Measurements from ENCODE around the gene RNF113B. TPM values are rescaled to one million over a fixed set of nuclear protein-coding genes. Genes with fewer than 3 reads are reported as not detected.

RNF113B gene
- total RNA-seq = 1 to 10 TPM in 2 of 8 experiments, under 1 TPM in 5, not detected in 1; 0.14 to 8.3 (median 0.32) TPM

GRCh38 chr13:98176777-98177608 lies at the start of gene RNF113B:
RNF113B (minus strand) TSS chr13:98177269; CDS start chr13:98177236, 33 bp downstream.
- ATAC-seq (replicated peaks in 6 of 8) = no peak
- 90 to 96% (median 94%) methylated on average over 2 to 10 of the region's 58 CpGs; no CpG with 5 or more reads in 6 of the 10 experiments for WGBS, 10 experiments
- no peak within 1 kb of the TSS for H3K27ac ChIP-seq
- no peak within 1 kb of the TSS for H3K4me3 ChIP-seq
- in situ Hi-C loops (cut with MboI; ENCODE audit: low pct_unique_long_range_greater_than_20kb in 2 of 9, low sequenced_read_pairs in 9 of 9, unreplicated experiment in 9 of 9) = no loop called here
- H3K4me1 ChIP-seq (replicated peaks in 1 of 2) = peaks cover 19 to 20% of the 10 kb centered on the region in 2 donors

GRCh38 chr13:98226496-98226895 lies 49.4 kb upstream of the RNF113B start:
- no peak overlapping the region for H3K27ac ChIP-seq

GRCh38 chr13:98225036-98225940 lies 48.2 kb upstream of the RNF113B start:
- Histone ChIP-seq H3K4me1 (replicated peaks in 1 of 2) (peaks cover 2 to 5% of the 10 kb centered on the region in 2 donors), H3K27ac (no peak overlapping the region), H3K4me3 (no peak overlapping the region)
- in situ Hi-C loops (cut with MboI; ENCODE audit: low pct_unique_long_range_greater_than_20kb in 2 of 9, low sequenced_read_pairs in 9 of 9, unreplicated experiment in 9 of 9) = loop anchor here in 1 of 9 experiments (25.0 kb wide), 1 partner anchor 88 kb away; the partner anchor contains the start of gene FARP1
- WGBS, 10 experiments = 82 to 97% (median 94%) methylated on average over 4 to 18 of the region's 20 CpGs
- ATAC-seq (replicated peaks in 6 of 8) = no peak

More at GRCh38 chr13:98226496-98226895, 49.4 kb upstream of the RNF113B start:
- ATAC-seq (replicated peaks in 6 of 8) = no peak
- in situ Hi-C loops (cut with MboI; ENCODE audit: low pct_unique_long_range_greater_than_20kb in 2 of 9, low sequenced_read_pairs in 9 of 9, unreplicated experiment in 9 of 9) = loop anchor here in 1 of 9 experiments (25.0 kb wide), 1 partner anchor 89 kb away; the partner anchor contains the start of gene FARP1
- H3K4me3 ChIP-seq = no peak overlapping the region
- 62 to 100% (median 92%) methylated on average over 2 to 5 of the region's 5 CpGs for WGBS, 10 experiments
- H3K4me1 ChIP-seq (replicated peaks in 1 of 2) = no peaks in the 10 kb centered on the region

- WGBS, 10 experiments = 73 to 100% (median 87%) methylated on average over 2 to 4 of the region's 5 CpGs; no CpG with 5 or more reads in 3 of the 10 experiments
- no peak overlapping the region for H3K4me3 ChIP-seq
- no peak for ATAC-seq (replicated peaks in 6 of 8)
- in situ Hi-C loops (cut with MboI; ENCODE audit: low pct_unique_long_range_greater_than_20kb in 2 of 9, low sequenced_read_pairs in 9 of 9, unreplicated experiment in 9 of 9) = no loop called here
- H3K4me1 ChIP-seq (replicated peaks in 1 of 2) = peaks cover 2 to 5% of the 10 kb centered on the region in 2 donors
- H3K27ac ChIP-seq = no peak overlapping the region
These were observed 47.5 kb upstream of the RNF113B start for GRCh38 chr13:98224557-98224956.

GRCh38 chr13:98223741-98224140 lies 46.7 kb upstream of the RNF113B start:
- no peak for ATAC-seq (replicated peaks in 6 of 8)
- peaks cover 2 to 5% of the 10 kb centered on the region in 2 donors for H3K4me1 ChIP-seq (replicated peaks in 1 of 2)
- H3K27ac ChIP-seq = no peak overlapping the region
- in situ Hi-C loops (cut with MboI; ENCODE audit: low pct_unique_long_range_greater_than_20kb in 2 of 9, low sequenced_read_pairs in 9 of 9, unreplicated experiment in 9 of 9) = no loop called here
- no peak overlapping the region for H3K4me3 ChIP-seq

- Histone ChIP-seq H3K4me1 (replicated peaks in 1 of 2) (peaks cover 2 to 5% of the 10 kb centered on the region in 2 donors), H3K4me3 (no peak overlapping the region), H3K27ac (no peak overlapping the region)
- 86 to 100% (median 98%) methylated on average over 1 to 7 of the region's 7 CpGs; no CpG with 5 or more reads in 2 of the 10 experiments for WGBS, 10 experiments
- in situ Hi-C loops (cut with MboI; ENCODE audit: low pct_unique_long_range_greater_than_20kb in 2 of 9, low sequenced_read_pairs in 9 of 9, unreplicated experiment in 9 of 9) = no loop called here
- no peak for ATAC-seq (replicated peaks in 6 of 8)
These were observed 45.7 kb upstream of the RNF113B start for GRCh38 chr13:98222816-98223215.

GRCh38 chr13:98222081-98222554 lies 45.0 kb upstream of the RNF113B start:
- Histone ChIP-seq H3K4me1 (replicated peaks in 1 of 2) (peaks cover 2 to 5% of the 10 kb centered on the region in 2 donors), H3K27ac (no peak overlapping the region), H3K4me3 (no peak overlapping the region)
- in situ Hi-C loops (cut with MboI; ENCODE audit: low pct_unique_long_range_greater_than_20kb in 2 of 9, low sequenced_read_pairs in 9 of 9, unreplicated experiment in 9 of 9) = no loop called here
- 14 to 100% (median 92%) methylated on average over 1 to 4 of the region's 5 CpGs; no CpG with 5 or more reads in 2 of the 10 experiments for WGBS, 10 experiments
- ATAC-seq (replicated peaks in 6 of 8) = no peak

- H3K27ac ChIP-seq = no peak overlapping the region
These were observed 44.2 kb upstream of the RNF113B start for GRCh38 chr13:98221234-98221633.

GRCh38 chr13:98220271-98220791 lies 43.3 kb upstream of the RNF113B start:
- in situ Hi-C loops (cut with MboI; ENCODE audit: low pct_unique_long_range_greater_than_20kb in 2 of 9, low sequenced_read_pairs in 9 of 9, unreplicated experiment in 9 of 9) = no loop called here
- WGBS, 10 experiments = 67 to 100% (median 77%) methylated on average over 1 to 4 of the region's 4 CpGs
- Histone ChIP-seq H3K27ac (no peak overlapping the region), H3K4me3 (no peak overlapping the region), H3K4me1 (replicated peaks in 1 of 2) (peaks cover 2 to 5% of the 10 kb centered on the region in 2 donors)
- ATAC-seq (replicated peaks in 6 of 8) = no peak

More at GRCh38 chr13:98221234-98221633, 44.2 kb upstream of the RNF113B start:
- ATAC-seq (replicated peaks in 6 of 8) = no peak
- in situ Hi-C loops (cut with MboI; ENCODE audit: low pct_unique_long_range_greater_than_20kb in 2 of 9, low sequenced_read_pairs in 9 of 9, unreplicated experiment in 9 of 9) = no loop called here
- H3K4me3 ChIP-seq = no peak overlapping the region
- WGBS, 10 experiments = 50 to 93% (median 86%) methylated on average over 2 to 6 of the region's 6 CpGs; no CpG with 5 or more reads in 2 of the 10 experiments
- H3K4me1 ChIP-seq (replicated peaks in 1 of 2) = peaks cover 2 to 5% of the 10 kb centered on the region in 2 donors

- in situ Hi-C loops (cut with MboI; ENCODE audit: low pct_unique_long_range_greater_than_20kb in 2 of 9, low sequenced_read_pairs in 9 of 9, unreplicated experiment in 9 of 9) = no loop called here
- H3K4me1 ChIP-seq (replicated peaks in 1 of 2) = peaks cover 2 to 5% of the 10 kb centered on the region in 2 donors
- ATAC-seq (replicated peaks in 6 of 8) = no peak
- H3K27ac ChIP-seq = no peak overlapping the region
- no peak overlapping the region for H3K4me3 ChIP-seq
- 78 to 94% (median 88%) methylated on average over 1 to 6 of the region's 6 CpGs; no CpG with 5 or more reads in 1 of the 10 experiments for WGBS, 10 experiments
These were observed 42.6 kb upstream of the RNF113B start for GRCh38 chr13:98219685-98220084.

GRCh38 chr13:98217597-98217996 lies 40.5 kb upstream of the RNF113B start:
- peaks cover 2 to 5% of the 10 kb centered on the region in 2 donors for H3K4me1 ChIP-seq (replicated peaks in 1 of 2)
- no peak for ATAC-seq (replicated peaks in 6 of 8)
- H3K27ac ChIP-seq = no peak overlapping the region
- WGBS, 10 experiments = 82 to 100% (median 96%) methylated on average over 2 to 10 of the region's 12 CpGs; no CpG with 5 or more reads in 4 of the 10 experiments
- no peak overlapping the region for H3K4me3 ChIP-seq
- in situ Hi-C loops (cut with MboI; ENCODE audit: low pct_unique_long_range_greater_than_20kb in 2 of 9, low sequenced_read_pairs in 9 of 9, unreplicated experiment in 9 of 9) = no loop called here

GRCh38 chr13:98216711-98217285 lies 39.7 kb upstream of the RNF113B start:
- H3K27ac ChIP-seq = no peak overlapping the region
- peaks cover 2 to 5% of the 10 kb centered on the region in 2 donors for H3K4me1 ChIP-seq (replicated peaks in 1 of 2)
- no peak for ATAC-seq (replicated peaks in 6 of 8)
- no peak overlapping the region for H3K4me3 ChIP-seq
- WGBS, 10 experiments = 40 to 95% (median 88%) methylated on average over 1 to 6 of the region's 7 CpGs; no CpG with 5 or more reads in 1 of the 10 experiments
- in situ Hi-C loops (cut with MboI; ENCODE audit: low pct_unique_long_range_greater_than_20kb in 2 of 9, low sequenced_read_pairs in 9 of 9, unreplicated experiment in 9 of 9) = no loop called here

All from motor neuron (in vitro differentiated cells).